Measurements from ENCODE around the gene DLX1.

- TF ChIP-seq MAFK (IDR thresholded peaks at IDR 0.05; ENCODE audit: low read length) (no peak), NONO (IDR thresholded peaks at IDR 0.05; ENCODE audit: low read depth in 2 of 2, low read length in 1 of 2) (no peak), IRF1 (CRISPR knock-in tag; IDR thresholded peaks at IDR 0.05; ENCODE audit: borderline replicate concordance) (no peak), TARDBP (IDR thresholded peaks at IDR 0.05) (no peak), ZNF184 (CRISPR knock-in tag; IDR thresholded peaks at IDR 0.05) (no peak), CTCF (IDR thresholded peaks at IDR 0.05 in 2 of 3, conservative IDR thresholded peaks at IDR 0.05 in 1 of 3; ENCODE audit: insufficient read depth in 2 of 3, low read depth in 1 of 3, low read length in 3 of 3) (no peak), CSDE1 (IDR thresholded peaks at IDR 0.05) (no peak), BACH1 (tag; IDR thresholded peaks at IDR 0.05) (no peak), EZH2 (IDR thresholded peaks at IDR 0.05; ENCODE audit: borderline replicate concordance, low read depth, low read length) (no peak), FOSL1 (tag; conservative IDR thresholded peaks at IDR 0.05) (no peak), JUNB (CRISPR knock-in tag; conservative IDR thresholded peaks at IDR 0.05) (no peak), ADNP (tag; IDR thresholded peaks at IDR 0.05) (no peak), MEF2D (tag; conservative IDR thresholded peaks at IDR 0.05; ENCODE audit: low read depth) (no peak), ZBTB26 (CRISPR knock-in tag; IDR thresholded peaks at IDR 0.05) (no peak)
These were observed 11.8 kb upstream of the DLX1 start for GRCh38 chr2:172073518-172073917.

Measured in K562 (cell line).